Glutamatergic neuron (in vitro differentiated cells): ENCODE results near the gene MAT2A. TPM values are rescaled to one million over a fixed set of nuclear protein-coding genes. Genes with fewer than 3 reads are reported as not detected.
A peak's percentile ranks its signal among the peaks of the same experiment; 100 is the strongest.

Experiments
- DNase-seq: peaks from one replicate; pipeline ENCODE4 v3.0.0; 2022
- H3K27ac Mint-ChIP-seq: one replicate; pipeline ENCODE4 v1.8.0; 2020; ENCODE audit warnings: mild to moderate bottlenecking, mixed read lengths, inconsistent platforms; ENCODE audit not compliant: unreplicated experiment
- H3K27me3 Mint-ChIP-seq: one replicate; pipeline ENCODE4 v1.8.0; 2020; ENCODE audit warnings: mild to moderate bottlenecking, moderate library complexity, mixed read lengths, inconsistent platforms; ENCODE audit not compliant: unreplicated experiment
- H3K36me3 Mint-ChIP-seq: one replicate; pipeline ENCODE4 v1.8.0; 2020; ENCODE audit warnings: mild to moderate bottlenecking, mixed read lengths, inconsistent platforms; ENCODE audit not compliant: unreplicated experiment
- H3K4me1 Mint-ChIP-seq: one replicate; pipeline ENCODE4 v1.8.0; 2020; ENCODE audit warnings: mild to moderate bottlenecking, low read depth, mixed read lengths, inconsistent platforms; ENCODE audit not compliant: unreplicated experiment
- H3K4me3 Mint-ChIP-seq: one replicate; pipeline ENCODE4 v1.8.0; 2020; ENCODE audit warnings: mild to moderate bottlenecking, mixed read lengths, inconsistent platforms; ENCODE audit not compliant: unreplicated experiment
- H3K9me3 Mint-ChIP-seq: one replicate; pipeline ENCODE4 v1.8.0; 2020; ENCODE audit warnings: mild to moderate bottlenecking, moderate library complexity, mixed read lengths, inconsistent platforms; ENCODE audit not compliant: unreplicated experiment
- CTCF ChIP-seq: fragments of 200-600 bp; sonication (generic); IDR thresholded peaks from one replicate; pipeline ENCODE4 v1.5.0; 2021; ENCODE audit not compliant: partially characterized antibody, unreplicated experiment
- total RNA-seq: library from RNA; stranded (reverse); fragmentation: NEBNext Ultra II Directional; extraction: Animal tissue kit (Norgen Biotek cat#: 25700); gene quantifications from one replicate; pipeline ENCODE4 v1.2.1, GENCODE V29; 2021; ENCODE audit not compliant: unreplicated experiment

The MAT2A gene
- total RNA-seq, 1 donor from 2014 or later: 302 TPM

GRCh38 chr2:85529809-85530208, 9.2 kb upstream of the MAT2A start:
- peaks cover 2% of the 10 kb centered on the region for H3K27me3 Mint-ChIP-seq
- no peaks in the 10 kb centered on the region for H3K9me3 Mint-ChIP-seq
- H3K27ac Mint-ChIP-seq: no peak overlapping the region
- no peak overlapping the region for H3K4me3 Mint-ChIP-seq
- H3K4me1 Mint-ChIP-seq: peaks cover 2% of the 10 kb centered on the region
- no peak for DNase-seq
- no peak for TF ChIP-seq CTCF
- H3K36me3 Mint-ChIP-seq: no peaks in the 10 kb centered on the region

GRCh38 chr2:85531589-85531988, 7.4 kb upstream of the MAT2A start:
- H3K4me1 Mint-ChIP-seq: peaks cover 4% of the 10 kb centered on the region
- peaks cover 2% of the 10 kb centered on the region for H3K9me3 Mint-ChIP-seq
- no peak overlapping the region for H3K27ac Mint-ChIP-seq
- H3K27me3 Mint-ChIP-seq: no peaks in the 10 kb centered on the region
- no peaks in the 10 kb centered on the region for H3K36me3 Mint-ChIP-seq
- no peak for DNase-seq
- H3K4me3 Mint-ChIP-seq: no peak overlapping the region
- no peak for TF ChIP-seq CTCF

GRCh38 chr2:85534099-85534498, 4.9 kb upstream of the MAT2A start:
- no peak overlapping the region for H3K27ac Mint-ChIP-seq
- H3K27me3 Mint-ChIP-seq: peaks cover 6% of the 10 kb centered on the region
- TF ChIP-seq CTCF: no peak
- no peaks in the 10 kb centered on the region for H3K36me3 Mint-ChIP-seq
- DNase-seq: no peak
- H3K4me1 Mint-ChIP-seq: peaks cover 12% of the 10 kb centered on the region
- H3K4me3 Mint-ChIP-seq: no peak overlapping the region
- H3K9me3 Mint-ChIP-seq: peaks cover 13% of the 10 kb centered on the region

GRCh38 chr2:85534881-85535280, 4.1 kb upstream of the MAT2A start:
- H3K36me3 Mint-ChIP-seq: no peaks in the 10 kb centered on the region
- peaks cover 14% of the 10 kb centered on the region for H3K9me3 Mint-ChIP-seq
- no peak overlapping the region for H3K27ac Mint-ChIP-seq
- peaks cover 12% of the 10 kb centered on the region for H3K4me1 Mint-ChIP-seq
- peaks cover 7% of the 10 kb centered on the region for H3K27me3 Mint-ChIP-seq
- H3K4me3 Mint-ChIP-seq: no peak overlapping the region
- TF ChIP-seq CTCF: no peak
- DNase-seq: no peak

GRCh38 chr2:85536479-85536878, 2.5 kb upstream of the MAT2A start:
- Mint-ChIP-seq H3K36me3 (no peaks in the 10 kb centered on the region), H3K27me3 (peaks cover 12% of the 10 kb centered on the region), H3K4me3 (peak overlapping the region; percentile 89), H3K27ac (peak overlapping the region; percentile 100), H3K4me1 (peaks cover 17% of the 10 kb centered on the region), H3K9me3 (peaks cover 14% of the 10 kb centered on the region)
- TF ChIP-seq CTCF: no peak
- no peak for DNase-seq
